GM21786 (cell line): Measurements from ENCODE around the gene ARL6IP1.
A peak's percentile ranks its signal among the peaks of the same experiment; 100 is the strongest.
"Not testable (repeated sequence)": the region's sequence is repeated elsewhere in the genome, so short reads cannot be mapped to it uniquely, and the experiment has no call there.

Experiments
- ATAC-seq: cut with Tn5 transposase; IDR thresholded peaks from one replicate; pipeline ENCODE4 v1.9.1; 2021; ENCODE audit not compliant: unreplicated experiment

Gene ARL6IP1

DNA sequence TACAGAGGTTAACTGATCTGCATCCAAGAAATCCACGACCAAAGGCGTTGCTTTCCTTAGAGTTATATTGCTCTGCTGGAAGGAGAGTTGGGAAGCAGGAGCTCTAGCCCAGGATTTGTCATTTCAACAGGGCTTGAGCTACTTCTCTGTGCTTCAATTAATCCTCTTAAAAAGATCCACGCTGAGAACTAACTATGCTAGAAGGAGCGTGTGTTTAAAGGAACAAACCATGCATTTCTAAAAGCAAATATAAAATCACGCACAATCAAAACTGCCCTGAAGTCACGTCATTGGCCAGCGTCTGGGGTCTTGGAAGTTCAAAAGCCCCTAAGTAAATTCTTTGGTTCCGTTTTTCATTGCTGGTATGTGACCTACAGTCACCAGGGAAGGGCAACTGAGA is 1.1 kb downstream of the ARL6IP1 start:
- no peak for ATAC-seq

DNA sequence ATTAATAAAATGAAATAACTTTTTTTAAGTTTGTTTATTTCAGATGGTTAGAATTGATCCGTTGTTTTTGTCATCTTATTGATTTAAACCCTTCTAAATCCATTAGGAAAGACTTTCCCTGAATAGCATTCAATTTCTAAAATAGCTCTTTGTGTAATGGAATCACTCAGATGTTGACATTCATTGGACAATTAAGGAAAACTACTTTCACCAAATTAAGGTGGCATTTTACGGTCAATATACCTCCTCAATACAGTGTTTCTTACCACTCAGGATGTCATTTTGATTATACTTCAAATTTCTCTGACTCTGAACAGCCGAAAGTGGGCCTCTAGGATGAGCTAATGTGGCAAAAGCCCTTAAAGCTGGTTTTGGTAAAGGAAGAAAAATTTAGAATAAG is 1.8 kb downstream of the ARL6IP1 start:
- ATAC-seq: no peak

GRCh38 chr16:18797746-18798145 is 3.6 kb downstream of the ARL6IP1 start:
- no peak for ATAC-seq

- no peak for ATAC-seq
These were observed 5.0 kb downstream of the ARL6IP1 start for GRCh38 chr16:18796377-18796776.

GRCh38 chr16:18792836-18793433 is 8.4 kb downstream of the ARL6IP1 start:
- ATAC-seq: no peak

- peak; percentile 89 for ATAC-seq
These were observed 11.3 kb downstream of the ARL6IP1 start, which contains the start of gene RPS15A for GRCh38 chr16:18789850-18790706. RPS15A (minus strand) TSS chr16:18790334; CDS start chr16:18789113, 1,221 bp downstream.

GRCh38 chr16:18789515-18789849 is 11.9 kb downstream of the ARL6IP1 start:
- ATAC-seq: no peak

DNA sequence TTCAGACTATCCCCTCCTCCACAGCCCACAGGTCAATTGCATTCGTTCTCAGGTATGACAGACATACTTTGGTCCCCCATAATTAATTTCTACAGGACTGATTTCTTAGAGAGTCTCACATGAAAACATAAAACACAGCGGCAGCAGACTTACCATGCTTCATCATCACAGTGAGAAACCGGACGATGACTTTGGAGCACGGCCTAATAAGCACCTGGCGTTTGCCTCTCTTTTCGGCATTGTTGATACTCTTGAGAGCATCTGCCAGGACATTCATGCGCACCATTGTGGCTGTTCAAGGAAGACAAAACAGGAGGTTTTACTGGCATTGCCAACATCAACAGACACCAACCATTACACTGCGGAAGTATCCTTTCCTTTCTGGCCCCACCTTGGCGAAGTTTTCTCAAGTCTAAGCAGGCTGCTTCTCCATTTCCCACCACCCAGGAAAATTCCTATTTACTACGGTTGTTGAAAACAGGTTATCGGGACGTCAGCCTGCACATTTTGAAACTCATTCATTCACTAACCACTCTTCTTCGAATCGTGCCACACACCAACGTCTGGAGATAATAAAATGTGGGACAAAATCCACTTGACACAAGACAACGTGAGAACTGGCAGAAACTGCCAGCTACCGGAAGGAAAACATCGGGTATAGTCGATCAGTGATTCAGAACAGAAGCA is 12.4 kb downstream of the ARL6IP1 start:
- ATAC-seq: no peak

- ATAC-seq: no peak
These were observed 16.3 kb downstream of the ARL6IP1 start for GRCh38 chr16:18784917-18785623.

DNA sequence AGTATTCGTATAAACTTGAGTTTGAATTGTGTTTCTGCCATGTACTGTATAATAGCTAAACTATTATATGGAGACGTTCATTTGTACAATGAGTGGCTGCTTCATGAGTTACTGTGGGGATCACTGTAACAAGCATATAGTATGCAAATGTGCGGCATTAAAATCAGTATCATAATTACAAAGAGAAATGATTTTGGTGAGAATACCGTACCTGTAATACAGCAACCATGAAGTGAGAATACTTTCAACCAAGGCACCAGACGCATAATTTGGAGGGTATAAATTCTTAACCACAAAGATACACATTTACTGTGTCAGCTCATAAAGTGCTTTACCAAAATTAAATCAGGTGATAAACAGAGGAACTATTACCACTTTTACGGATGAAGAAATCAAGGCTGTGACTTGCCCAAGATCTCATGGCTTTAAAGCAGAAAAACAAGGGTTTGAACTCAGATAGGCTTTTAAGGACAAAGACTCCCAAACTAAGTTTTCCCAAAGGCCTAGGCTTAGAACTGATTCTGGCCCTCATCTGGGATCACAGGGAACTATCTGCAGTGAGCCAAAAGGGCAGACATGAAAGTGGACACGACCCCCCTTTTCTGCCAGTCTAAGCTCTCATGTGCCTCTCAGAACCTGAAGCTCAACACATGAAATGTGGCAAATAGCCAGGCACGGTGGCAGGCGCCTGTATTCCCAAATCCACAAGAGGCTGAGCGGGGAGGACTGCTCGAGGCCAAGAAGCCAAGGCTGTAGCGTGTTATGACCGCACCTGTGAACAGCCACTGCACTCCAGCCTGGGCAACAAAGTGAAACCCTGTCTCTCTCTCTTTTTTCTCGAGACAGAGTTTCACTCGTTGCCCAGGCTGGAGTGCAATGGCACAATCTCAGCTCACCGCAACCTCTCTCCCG is 17.7 kb downstream of the ARL6IP1 start:
- ATAC-seq: no peak

DNA sequence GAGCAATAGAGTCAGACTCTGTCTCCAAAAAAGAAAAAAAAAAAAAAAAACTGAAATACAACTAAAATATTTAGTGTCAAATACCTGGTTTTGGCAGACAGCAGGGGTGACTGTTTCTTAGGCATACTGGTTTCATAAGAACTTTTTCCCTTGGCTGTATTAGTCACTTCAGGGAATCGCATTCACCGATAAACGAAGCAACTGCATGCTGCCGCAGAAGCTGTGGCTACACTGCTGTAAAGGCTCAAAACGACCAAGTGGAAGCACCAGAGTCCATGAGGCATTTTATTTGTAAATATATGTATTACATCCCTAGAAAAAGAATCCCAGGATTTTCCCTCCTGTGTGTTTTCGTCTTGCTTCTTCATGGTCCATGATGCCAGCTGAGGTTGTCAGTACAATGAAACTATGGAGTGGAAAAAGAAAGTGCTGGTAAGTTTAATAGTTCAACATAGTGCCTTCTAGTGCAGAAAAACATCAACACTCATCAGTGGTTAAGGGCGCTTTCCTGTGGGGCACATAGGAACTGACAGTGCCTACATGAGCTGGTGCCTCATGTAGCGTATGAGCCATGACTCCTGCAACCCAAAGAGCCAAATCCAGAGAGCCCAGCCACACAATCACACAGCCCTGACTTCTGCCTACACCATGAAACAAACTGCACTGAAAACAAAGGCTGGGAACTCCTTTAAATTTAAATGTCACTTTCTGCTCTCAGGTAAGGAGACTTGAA is 18.5 kb downstream of the ARL6IP1 start:
- ATAC-seq: no peak

GRCh38 chr16:18781232-18781631 is 20.1 kb downstream of the ARL6IP1 start:
- ATAC-seq: not testable (repeated sequence)

GRCh38 chr16:18780460-18781026 is 20.8 kb downstream of the ARL6IP1 start:
- not testable (repeated sequence) for ATAC-seq

DNA sequence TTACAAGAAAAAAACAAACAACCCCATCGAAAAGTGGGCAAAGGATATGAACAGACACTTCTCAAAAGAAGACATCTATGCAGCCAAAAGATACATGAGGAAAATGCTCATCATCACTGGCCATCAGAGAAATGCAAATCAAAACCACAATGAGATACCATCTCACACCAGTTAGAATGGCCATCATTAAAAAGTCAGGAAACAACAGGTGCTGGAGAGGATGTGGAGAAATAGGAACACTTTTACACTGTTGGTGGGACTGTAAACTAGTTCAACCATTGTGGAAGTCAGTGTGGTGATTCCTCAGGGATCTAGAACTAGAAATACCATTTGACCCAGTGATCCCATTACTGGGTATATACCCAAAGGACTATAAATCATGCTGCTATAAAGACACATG is 23.7 kb downstream of the ARL6IP1 start:
- ATAC-seq: not testable (repeated sequence)

DNA sequence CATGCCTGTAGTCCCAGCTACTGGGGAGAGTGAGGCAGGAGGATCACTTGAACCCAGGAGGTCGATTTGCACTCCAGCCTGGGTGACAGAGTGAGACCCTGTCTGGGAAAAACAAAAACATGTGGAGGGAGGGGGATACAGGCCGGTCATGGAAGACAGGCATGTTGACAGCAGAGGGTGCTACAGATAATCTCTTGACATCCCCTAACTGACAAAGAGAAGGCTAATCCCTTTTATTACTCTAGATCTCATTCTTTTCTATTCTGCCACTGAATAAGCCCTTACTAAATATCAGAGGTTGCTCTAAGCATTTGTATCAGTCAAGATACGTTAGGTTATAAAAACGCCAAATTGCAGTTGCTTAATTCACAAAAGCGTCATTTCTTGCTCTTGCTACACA is 25.0 kb downstream of the ARL6IP1 start:
- ATAC-seq: not testable (repeated sequence)

- ATAC-seq: not testable (repeated sequence)
These were observed 26.7 kb downstream of the ARL6IP1 start for GRCh38 chr16:18774651-18775050.

GRCh38 chr16:18772171-18772570 is 29.2 kb downstream of the ARL6IP1 start:
- not testable (repeated sequence) for ATAC-seq

- ATAC-seq: not testable (repeated sequence)
These were observed 30.9 kb downstream of the ARL6IP1 start for GRCh38 chr16:18770336-18770962.

- ATAC-seq: peak; percentile 68
These were observed 34.1 kb downstream of the ARL6IP1 start for GRCh38 chr16:18767217-18767616.
